Smooth muscle cell of the coronary artery (primary cell): ENCODE results near the gene ZNF766. TPM values are rescaled to one million over a fixed set of nuclear protein-coding genes. Genes with fewer than 3 reads are reported as not detected.

Source experiments
- total RNA-seq: library from RNA; depleted of rRNA; stranded (reverse); fragments of >200 nt; gene quantifications from 2 replicates; pipeline ENCODE4 v1.2.3, GENCODE V29; 2014; ENCODE audit warnings: low replicate concordance

The ZNF766 gene
- total RNA-seq: 14.7 and 21.5 TPM in 2 replicates

DNA sequence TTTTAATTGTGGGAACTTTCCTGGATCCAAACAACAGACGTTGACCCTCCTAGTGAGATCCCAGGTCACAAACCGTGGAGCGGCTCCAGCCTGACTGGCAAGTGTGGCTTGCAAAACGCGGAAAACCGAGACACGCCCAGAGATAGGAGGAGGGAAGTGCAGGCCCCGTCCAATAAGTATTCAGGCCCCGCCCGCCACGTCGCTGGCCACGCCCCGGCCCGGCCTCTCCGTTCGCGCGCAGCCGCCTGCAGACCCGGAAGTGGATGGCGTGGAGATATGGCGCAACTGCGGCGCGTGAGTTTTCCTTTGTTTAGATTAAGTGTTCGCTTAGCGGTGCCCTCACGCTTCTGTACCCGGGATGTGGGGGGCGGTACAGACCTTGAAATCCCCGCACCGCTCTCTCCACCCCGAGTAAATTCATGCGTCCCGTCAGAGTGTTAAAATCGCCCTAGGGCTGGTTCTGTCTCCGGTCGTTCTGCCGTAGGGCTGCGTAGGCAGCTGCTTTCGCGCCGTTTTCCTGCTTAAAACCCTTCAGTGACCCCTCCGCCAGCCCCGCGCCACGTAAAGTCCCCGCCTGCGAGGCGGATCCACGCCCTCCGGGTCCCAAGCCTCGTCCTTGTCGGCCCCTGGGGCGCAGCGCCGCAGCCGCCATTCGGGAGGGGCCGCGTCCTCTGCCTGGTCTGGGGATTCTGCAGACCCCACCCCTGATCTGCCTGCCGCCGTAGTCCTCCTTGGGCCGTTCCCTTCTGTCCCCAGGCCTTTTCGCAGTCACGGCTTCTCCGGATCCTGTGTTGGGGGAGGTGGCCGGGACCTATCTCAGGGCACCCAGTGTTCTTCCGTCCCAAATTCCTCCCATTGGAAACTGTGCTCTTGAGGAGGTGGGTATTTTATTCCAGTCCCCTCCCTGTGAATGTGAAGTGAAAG is at the start of gene ZNF766:
ZNF766 (plus strand) TSS at position 250 of the 924 bp plus-strand sequence; CDS start at position 277, 27 bp downstream.

DNA sequence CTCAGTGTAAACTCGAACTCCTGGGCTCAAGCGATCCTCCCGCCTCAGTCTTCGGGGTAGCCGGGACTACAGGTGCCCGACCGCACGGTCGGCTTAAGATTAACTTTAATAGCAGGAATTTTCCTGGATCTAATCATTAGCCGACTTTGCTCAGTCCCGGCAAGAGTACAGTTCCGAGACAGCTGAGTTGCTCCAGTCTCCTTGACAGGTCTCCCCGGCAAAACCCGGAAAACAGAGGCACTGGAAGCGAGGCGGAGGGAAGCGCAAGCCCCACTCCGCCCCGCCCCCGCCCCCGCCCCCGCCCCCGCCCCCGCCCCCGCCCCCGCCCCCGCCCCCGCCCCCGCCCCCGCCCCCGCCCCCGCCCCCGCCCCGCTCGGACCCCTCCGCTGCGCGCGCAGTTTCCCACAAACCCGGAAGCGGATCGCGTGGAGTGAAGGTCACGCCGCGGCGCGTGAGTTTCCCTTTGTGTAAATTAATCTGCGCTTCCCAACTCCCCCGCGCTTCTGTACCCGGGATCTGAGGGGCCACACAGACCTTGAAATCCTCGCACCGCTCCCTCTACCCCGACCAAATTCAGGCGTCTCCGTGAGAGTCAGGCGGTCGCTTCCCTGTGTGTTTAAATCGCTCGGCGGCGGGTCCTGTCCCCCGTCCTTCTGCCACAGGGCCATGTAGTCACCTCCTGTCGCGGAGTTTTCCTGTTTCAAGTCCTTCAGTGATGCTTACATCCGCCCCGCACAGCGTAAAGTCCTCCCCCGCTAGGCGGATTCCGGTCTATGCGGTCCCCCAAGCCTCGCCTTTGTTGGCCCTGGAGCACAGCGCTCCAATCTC is 27.6 kb downstream of the ZNF766 start, which contains the start of gene ZNF480:
ZNF480 (plus strand) TSS at position 397 of the 828 bp plus-strand sequence. CDS start 3,244 bp downstream, outside the sequence.

DNA sequence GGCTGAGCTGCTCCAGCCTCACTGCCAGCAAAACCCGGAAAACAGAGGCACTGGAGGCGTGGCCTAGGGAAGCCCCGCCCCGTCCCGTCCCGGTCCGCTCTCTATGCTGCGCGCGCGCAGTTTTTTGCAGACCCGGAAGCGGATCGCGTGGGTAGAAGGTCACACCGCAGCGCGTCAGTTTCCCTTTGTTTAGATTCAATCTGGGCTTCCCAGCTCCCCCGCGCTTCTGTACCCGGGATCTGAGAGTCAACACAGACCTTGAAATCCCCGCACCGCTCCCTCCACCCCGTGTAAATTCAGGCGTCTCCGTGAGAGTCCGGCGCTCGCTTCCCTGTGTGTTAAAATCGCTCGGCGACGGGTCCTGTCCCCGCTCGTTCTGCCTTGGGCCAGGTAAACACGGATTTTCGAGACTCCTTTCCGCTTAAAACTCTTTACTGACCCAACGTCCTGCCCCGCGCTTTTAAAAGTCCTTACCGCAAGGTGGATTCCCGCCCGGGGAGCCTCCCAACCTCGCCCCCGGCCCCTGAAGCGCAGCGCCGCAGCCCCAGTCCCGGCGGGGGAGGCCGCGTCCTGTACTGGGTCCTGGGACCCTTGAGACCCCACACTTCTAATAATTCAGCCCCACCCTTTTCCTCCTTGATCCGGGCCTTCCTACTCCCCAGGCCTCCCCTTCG is 66.9 kb downstream of the ZNF766 start, which contains the start of gene ZNF610:
ZNF610 (plus strand) TSS at position 127 of the 674 bp plus-strand sequence. CDS start 12,930 bp downstream, outside the sequence.

Other genes starting within 250 kb of the ZNF766 start
- gene ZNF614, start 241.2 kb upstream of the ZNF766 start, total RNA-seq: 6.8 and 10.9 TPM in 2 replicates
- gene ZNF432, start 220.7 kb upstream of the ZNF766 start, total RNA-seq: 6.1 and 9.5 TPM in 2 replicates
- gene ZNF841, start 173.8 kb upstream of the ZNF766 start, total RNA-seq: 16.1 and 25.4 TPM in 2 replicates
- 10.6 and 11.6 TPM in 2 replicates for gene ZNF616, start 129.6 kb upstream of the ZNF766 start, total RNA-seq
- 6.1 and 6.8 TPM in 2 replicates for gene ZNF836, start 98.0 kb upstream of the ZNF766 start, total RNA-seq
- 110 and 120 TPM in 2 replicates for gene PPP2R1A, start 79.5 kb upstream of the ZNF766 start, total RNA-seq
- 2.0 and 4.4 TPM in 2 replicates for gene ZNF480, start 27.6 kb downstream of the ZNF766 start, total RNA-seq
- 4.3 and 4.6 TPM in 2 replicates for gene ZNF610, start 66.7 kb downstream of the ZNF766 start, total RNA-seq
- 12.3 and 26.0 TPM in 2 replicates for gene ZNF880, start 100.3 kb downstream of the ZNF766 start, total RNA-seq
- gene ZNF528, start 128.3 kb downstream of the ZNF766 start, total RNA-seq: 12.3 and 15.9 TPM in 2 replicates
- 0.08 TPM in 1 of 2 replicates, not detected in the other for gene ZNF534, start 159.6 kb downstream of the ZNF766 start, total RNA-seq
- 1.4 and 4.4 TPM in 2 replicates for gene ZNF578, start 184.0 kb downstream of the ZNF766 start, total RNA-seq